GM12878 (cell line): ENCODE measurements around the gene CXorf58. TPM values are rescaled to one million over a fixed set of nuclear protein-coding genes. Genes with fewer than 3 reads are reported as not detected.

ENCODE experiments used
- ATAC-seq: fragments of 200-7000 bp; cut with Tn5 transposase; 3 replicates; pipeline ENCODE4 v1.9.1; 2020; ENCODE audit warnings: mild to moderate bottlenecking, moderate library complexity
- BruUV-seq: library from RNA; stranded (reverse); fragments of 400-500 nt; replicated peaks from 2 replicates; lab custom pipeline; 2021; lab: Mats Ljungman, UMichigan
- CTCF ChIA-PET: fragments of 300-600 bp; sonication (Branson Sonifier 250); formaldehyde crosslinking; extraction: SDS; loops from one replicate; lab custom pipeline; 2021; ENCODE audit warnings: inconsistent platforms; lab: Yijun Ruan, JAX
- POLR2A ChIA-PET: fragments of 350-600 bp; formaldehyde crosslinking; extraction: SDS; loops from one replicate; lab custom pipeline; 2021; ENCODE audit warnings: inconsistent platforms; lab: Charles Lee
- RAD21 ChIA-PET: fragments of 300-600 bp; sonication (Branson Sonifier 250); formaldehyde crosslinking; loops from one replicate; lab custom pipeline; 2023; ENCODE audit warnings: antibody characterized with exemption; ENCODE audit not compliant: unreplicated experiment; lab: Charles Lee
- SMC1A ChIA-PET: fragments of 300-600 bp; sonication (Branson Sonifier 250); formaldehyde crosslinking; loops from one replicate; lab custom pipeline; 2023; ENCODE audit not compliant: unreplicated experiment, uncharacterized antibody; lab: Charles Lee
- DNase-seq: peaks from one replicate; pipeline ENCODE4 v3.0.0-alpha.2; 2011; ENCODE audit warnings: low read depth, low spot score
- FAIRE-seq: peaks from 3 replicates; lab custom pipeline; 2011; peaks lifted over from hg19 to GRCh38; lab: Jason Lieb, UNC
- H2AFZ ChIP-seq: 2 replicates; pipeline ENCODE4 v1.6.0; 2011; ENCODE audit warnings: low read depth, low read length, control low read depth; ENCODE audit not compliant: control insufficient read depth
- H3K27ac ChIP-seq: 2 replicates; pipeline ENCODE4 v1.5.1; 2011; ENCODE audit warnings: control low read depth; ENCODE audit not compliant: control insufficient read depth, insufficient read depth
- H3K27me3 ChIP-seq, 2 experiments: replicated peaks in 1 of 2; 2 replicates each; pipeline versions ENCODE4 v1.6.0 to v1.6.1; 2011; ENCODE audit warnings: low read length in 1 of 2; ENCODE audit not compliant: control insufficient read depth in 2 of 2, insufficient read depth in 2 of 2
- H3K36me3 ChIP-seq, 2 experiments: 2 replicates each; pipeline ENCODE4 v1.5.1; 2011; ENCODE audit warnings: low read length in 1 of 2; ENCODE audit not compliant: control insufficient read depth in 2 of 2, insufficient read depth in 2 of 2
- H3K4me1 ChIP-seq: 2 replicates; pipeline ENCODE4 v1.6.1; 2011; ENCODE audit warnings: mild to moderate bottlenecking, low read length, moderate library complexity, mixed read lengths; ENCODE audit not compliant: control insufficient read depth, insufficient read depth
- H3K4me2 ChIP-seq: 2 replicates; pipeline ENCODE4 v1.6.0; 2011; ENCODE audit warnings: control low read depth; ENCODE audit not compliant: control insufficient read depth, insufficient read depth
- H3K4me3 ChIP-seq: fragments of 200-600 bp; sonication (generic); 2 replicates; pipeline ENCODE4 v1.5.1; 2016
- H3K79me2 ChIP-seq: 2 replicates; pipeline ENCODE4 v1.6.0; 2011; ENCODE audit warnings: low read length; ENCODE audit not compliant: control insufficient read depth, insufficient read depth
- H3K9ac ChIP-seq: 2 replicates; pipeline ENCODE4 v1.8.0; 2011; ENCODE audit warnings: low read length, control low read depth, mixed read lengths; ENCODE audit not compliant: control insufficient read depth, insufficient read depth
- H3K9me3 ChIP-seq: replicated peaks from 3 replicates; pipeline ENCODE4 v1.5.1; 2011; ENCODE audit warnings: mild to moderate bottlenecking, low read length; ENCODE audit not compliant: control insufficient read depth, insufficient read depth
- H4K20me1 ChIP-seq: 2 replicates; pipeline ENCODE4 v1.6.0; 2011; ENCODE audit not compliant: control insufficient read depth, insufficient read depth
- EP300 ChIP-seq, 2 experiments: fragments of 150-350 bp in 1 of 2; IDR thresholded peaks; 2 replicates each; pipeline ENCODE4 v1.6.1; 2011 to 2012; ENCODE audit warnings: low read depth in 2 of 2, low read length in 2 of 2, borderline replicate concordance in 1 of 2, improper control_type of control experiment in 1 of 2, inconsistent platforms in 1 of 2; ENCODE audit not compliant: control insufficient read depth in 1 of 2
- IRF5 ChIP-seq: fragments of 450-650 bp; IDR thresholded peaks from 2 replicates; pipeline ENCODE4 v1.6.1; 2017; ENCODE audit warnings: borderline replicate concordance
- KLF5 ChIP-seq: fragments of 450-650 bp; IDR thresholded peaks from 2 replicates; pipeline ENCODE4 v1.6.1; 2014; ENCODE audit warnings: mild to moderate bottlenecking; ENCODE audit not compliant: partially characterized antibody
- PKNOX1 ChIP-seq: fragments of 450-650 bp; IDR thresholded peaks from 2 replicates; pipeline ENCODE4 v1.6.1; 2016; ENCODE audit warnings: mild to moderate bottlenecking
- RAD21 ChIP-seq: IDR thresholded peaks from 2 replicates; pipeline ENCODE4 v1.6.1; 2011; ENCODE audit warnings: mild to moderate bottlenecking, low read depth, low read length, moderate library complexity; ENCODE audit not compliant: insufficient read depth
- SMC3 ChIP-seq: IDR thresholded peaks from 2 replicates; pipeline ENCODE4 v1.6.1; 2011; ENCODE audit warnings: low read length, improper control_type of control experiment, borderline replicate concordance
- ZNF274 ChIP-seq: IDR thresholded peaks from one replicate; pipeline ENCODE4 v1.8.0; 2011; ENCODE audit not compliant: insufficient read length, insufficient read depth
- WGBS: methylation state at CpG from one replicate; pipeline ENCODE4 v1.1.6; 2016; ENCODE audit warnings: low lambda C conversion rate; ENCODE audit not compliant: insufficient replicate concordance, insufficient coverage; ENCODE audit errors: missing lambda C conversion rate; 5-methylcytosine and 5-hydroxymethylcytosine counted together
- in situ Hi-C: fragments of 300-500 bp; cut with MboI; formaldehyde crosslinking; loops from 9 replicates; pipeline ENCODE4 v1.14.3; 2018; ENCODE audit warnings: mixed read lengths
- intact Hi-C: fragments of 100-400 bp; cut with micrococcal nuclease; formaldehyde crosslinking; loops from one replicate; pipeline ENCODE4 v1.14.2; 2022; ENCODE audit not compliant: unreplicated experiment
- polyA plus RNA-seq, 11 experiments: library from polyadenylated mRNA; depleted of rRNA in 4 of 11; unstranded in 6 of 11; stranded (reverse) in 5 of 11; fragments of >200 nt; fragmentation: Nextera tagmentation in 4 of 11; fragmentation: Illumina TruSeq in 1 of 11; extraction: Ambion mirVana in 4 of 11; extraction: Trizol in 1 of 11; gene quantifications; 1 replicate in 1 of 11; 2 replicates in 10 of 11; pipeline versions ENCODE4 v1.2.1 to v1.2.3, GENCODE V29; 2011 to 2016; ENCODE audit warnings: inconsistent platforms in 2 of 11, missing spikeins in 2 of 11, low read depth in 1 of 11
- total RNA-seq, 4 experiments: library from RNA; depleted of rRNA in 3 of 4; stranded (reverse); fragments of >200 nt in 3 of 4; fragmentation: Illumina TruSeq in 1 of 4; extraction: Trizol in 1 of 4; gene quantifications; 2 replicates each; pipeline versions ENCODE4 v1.2.1 to v1.2.3, GENCODE V29; 2013 to 2021
- TF ChIP-seq, protein P1 (sequence below): fragments of 450-650 bp; IDR thresholded peaks from 2 replicates; pipeline ENCODE4 v1.6.1; 2017; ENCODE audit warnings: mild to moderate bottlenecking, moderate library complexity
- TF ChIP-seq, protein P2 (sequence below), 3 experiments: IDR thresholded peaks in 2 of 3; conservative IDR thresholded peaks in 1 of 3; 2 replicates each; pipeline ENCODE4 v1.5.1; 2011; ENCODE audit warnings: low read depth in 3 of 3, low read length in 3 of 3, mild to moderate bottlenecking in 3 of 3, control low read depth in 2 of 3, moderate library complexity in 2 of 3, inconsistent platforms in 1 of 3, mixed read lengths in 1 of 3; ENCODE audit not compliant: control insufficient read depth in 2 of 3, insufficient read depth in 1 of 3; ENCODE audit errors: extremely low read depth in 1 of 3

CXorf58 gene
- total and polyA plus RNA-seq, 10 of the 15 experiments (the other 5 are each of a cell fraction or from before 2014, with no cell fraction given): 0.10 to 0.24 (median 0.13) TPM; not detected in 5

DNA sequence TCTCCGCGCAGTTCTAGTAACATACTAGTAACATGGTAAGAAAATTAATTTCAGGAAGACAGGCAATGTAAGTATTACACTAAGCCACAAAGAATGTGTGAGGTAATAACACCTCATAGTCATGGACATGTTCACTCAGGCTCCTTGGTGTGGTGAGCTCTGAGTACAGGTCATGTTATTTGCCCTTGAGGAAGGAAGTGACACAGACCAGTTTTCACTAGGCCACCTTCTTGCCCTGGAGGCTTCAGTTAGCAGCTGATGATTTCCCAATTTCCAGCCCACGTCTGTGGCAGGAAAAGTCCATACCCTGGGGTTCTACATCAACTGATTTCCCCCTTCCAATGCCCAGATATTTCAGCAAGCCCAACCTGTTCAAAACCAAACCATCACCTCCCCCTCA, 6.7 kb upstream of the CXorf58 start (continued):
- TF ChIP-seq KLF5: no peak
- TF ChIP-seq EP300 (IDR thresholded peaks at IDR 0.05; ENCODE audit: borderline replicate concordance in 1 of 2, control insufficient read depth in 1 of 2, low read depth in 2 of 2, low read length in 2 of 2): 0 out of 4 replicates have a peak, but pooled peaks of 1 of the 2 experiments have one; percentile 9

- CTCF ChIA-PET: interaction anchor here (0.6 to 5.7 kb wide), 61 partner anchors 13 to 1917 kb away, joined by 3 to 154 read pairs (median 5); partner anchors contain the start of genes ACOT9, EIF2S3 and SAT1
- Histone ChIP-seq H3K79me2 (peaks cover 5% of the 10 kb centered on the region), H4K20me1 (no peaks in the 10 kb centered on the region), H3K27ac (peak overlapping the region; percentile 71), H3K4me3 (no peak overlapping the region), H3K36me3 (no peaks in the 10 kb centered on the region), H3K4me1 (peaks cover 12% of the 10 kb centered on the region), H2AFZ (peak overlapping the region; percentile 44), H3K27me3 (no peaks in the 10 kb centered on the region), H3K9ac (no peak overlapping the region; the same call in 1 of the 2 replicates), H3K9me3 (no peaks in the 10 kb centered on the region), H3K4me2 (peak overlapping the region; percentile 65)
- SMC1A ChIA-PET: interaction anchor here (0.7 to 3.3 kb wide), 39 partner anchors 13 to 1916 kb away, joined by 3 to 82 read pairs (median 5); partner anchors contain the start of genes ACOT9, EIF2S3, PRDX4 and SAT1
- DNase-seq: peak; percentile 60
- no TSS peak for BruUV-seq
- in situ Hi-C loops: loop anchor here (5.0 to 10.0 kb wide), 4 partner anchors 120 to 1917 kb away; partner anchors contain the start of gene SAT1
- FAIRE-seq: peak; percentile 61
- RAD21 ChIA-PET: interaction anchor here (0.5 to 4.5 kb wide), 39 partner anchors 13 to 1917 kb away, joined by 3 to 96 read pairs (median 4); partner anchors contain the start of genes ACOT9, EIF2S3 and SAT1
- intact Hi-C loops: loop anchor here (1.0 kb wide), 3 partner anchors 119 to 208 kb away; partner anchors contain the start of gene SAT1
- WGBS: 4% methylated on average over 1 of the region's 1 CpG
- POLR2A ChIA-PET: interaction anchor here (0.6 to 3.1 kb wide), 10 partner anchors 16 to 234 kb away, joined by 3 to 26 read pairs (median 4); partner anchors contain the start of genes ACOT9, PRDX4 and SAT1
- ATAC-seq: peak; percentile 85
- TF ChIP-seq, protein P1, sequence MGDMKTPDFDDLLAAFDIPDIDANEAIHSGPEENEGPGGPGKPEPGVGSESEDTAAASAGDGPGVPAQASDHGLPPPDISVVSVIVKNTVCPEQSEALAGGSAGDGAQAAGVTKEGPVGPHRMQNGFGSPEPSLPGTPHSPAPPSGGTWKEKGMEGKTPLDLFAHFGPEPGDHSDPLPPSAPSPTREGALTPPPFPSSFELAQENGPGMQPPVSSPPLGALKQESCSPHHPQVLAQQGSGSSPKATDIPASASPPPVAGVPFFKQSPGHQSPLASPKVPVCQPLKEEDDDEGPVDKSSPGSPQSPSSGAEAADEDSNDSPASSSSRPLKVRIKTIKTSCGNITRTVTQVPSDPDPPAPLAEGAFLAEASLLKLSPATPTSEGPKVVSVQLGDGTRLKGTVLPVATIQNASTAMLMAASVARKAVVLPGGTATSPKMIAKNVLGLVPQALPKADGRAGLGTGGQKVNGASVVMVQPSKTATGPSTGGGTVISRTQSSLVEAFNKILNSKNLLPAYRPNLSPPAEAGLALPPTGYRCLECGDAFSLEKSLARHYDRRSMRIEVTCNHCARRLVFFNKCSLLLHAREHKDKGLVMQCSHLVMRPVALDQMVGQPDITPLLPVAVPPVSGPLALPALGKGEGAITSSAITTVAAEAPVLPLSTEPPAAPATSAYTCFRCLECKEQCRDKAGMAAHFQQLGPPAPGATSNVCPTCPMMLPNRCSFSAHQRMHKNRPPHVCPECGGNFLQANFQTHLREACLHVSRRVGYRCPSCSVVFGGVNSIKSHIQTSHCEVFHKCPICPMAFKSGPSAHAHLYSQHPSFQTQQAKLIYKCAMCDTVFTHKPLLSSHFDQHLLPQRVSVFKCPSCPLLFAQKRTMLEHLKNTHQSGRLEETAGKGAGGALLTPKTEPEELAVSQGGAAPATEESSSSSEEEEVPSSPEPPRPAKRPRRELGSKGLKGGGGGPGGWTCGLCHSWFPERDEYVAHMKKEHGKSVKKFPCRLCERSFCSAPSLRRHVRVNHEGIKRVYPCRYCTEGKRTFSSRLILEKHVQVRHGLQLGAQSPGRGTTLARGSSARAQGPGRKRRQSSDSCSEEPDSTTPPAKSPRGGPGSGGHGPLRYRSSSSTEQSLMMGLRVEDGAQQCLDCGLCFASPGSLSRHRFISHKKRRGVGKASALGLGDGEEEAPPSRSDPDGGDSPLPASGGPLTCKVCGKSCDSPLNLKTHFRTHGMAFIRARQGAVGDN: peak; percentile 79
- TF ChIP-seq RAD21: peak; percentile 73
- TF ChIP-seq IRF5: no peak
- TF ChIP-seq PKNOX1: no peak
- TF ChIP-seq, protein P2, sequence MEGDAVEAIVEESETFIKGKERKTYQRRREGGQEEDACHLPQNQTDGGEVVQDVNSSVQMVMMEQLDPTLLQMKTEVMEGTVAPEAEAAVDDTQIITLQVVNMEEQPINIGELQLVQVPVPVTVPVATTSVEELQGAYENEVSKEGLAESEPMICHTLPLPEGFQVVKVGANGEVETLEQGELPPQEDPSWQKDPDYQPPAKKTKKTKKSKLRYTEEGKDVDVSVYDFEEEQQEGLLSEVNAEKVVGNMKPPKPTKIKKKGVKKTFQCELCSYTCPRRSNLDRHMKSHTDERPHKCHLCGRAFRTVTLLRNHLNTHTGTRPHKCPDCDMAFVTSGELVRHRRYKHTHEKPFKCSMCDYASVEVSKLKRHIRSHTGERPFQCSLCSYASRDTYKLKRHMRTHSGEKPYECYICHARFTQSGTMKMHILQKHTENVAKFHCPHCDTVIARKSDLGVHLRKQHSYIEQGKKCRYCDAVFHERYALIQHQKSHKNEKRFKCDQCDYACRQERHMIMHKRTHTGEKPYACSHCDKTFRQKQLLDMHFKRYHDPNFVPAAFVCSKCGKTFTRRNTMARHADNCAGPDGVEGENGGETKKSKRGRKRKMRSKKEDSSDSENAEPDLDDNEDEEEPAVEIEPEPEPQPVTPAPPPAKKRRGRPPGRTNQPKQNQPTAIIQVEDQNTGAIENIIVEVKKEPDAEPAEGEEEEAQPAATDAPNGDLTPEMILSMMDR (IDR thresholded peaks at IDR 0.05 in 2 of 3, conservative IDR thresholded peaks at IDR 0.05 in 1 of 3; ENCODE audit: control insufficient read depth in 2 of 3, extremely low read depth in 1 of 3, insufficient read depth in 1 of 3, low read depth in 3 of 3, low read length in 3 of 3): peak; percentile 46 to 72 (median 50); a peak in 5 of 6 replicates
- no peak for TF ChIP-seq ZNF274
- peak; percentile 82 for TF ChIP-seq SMC3
Measured at GRCh38 chrX:23901805-23902204, 6.0 kb upstream of the CXorf58 start.
